ENCODE measurements around the gene SNRPA.
"Not testable (repeated sequence)": the region's sequence is repeated elsewhere in the genome, so short reads cannot be mapped to it uniquely, and the experiment has no call there.

SNRPA gene

DNA sequence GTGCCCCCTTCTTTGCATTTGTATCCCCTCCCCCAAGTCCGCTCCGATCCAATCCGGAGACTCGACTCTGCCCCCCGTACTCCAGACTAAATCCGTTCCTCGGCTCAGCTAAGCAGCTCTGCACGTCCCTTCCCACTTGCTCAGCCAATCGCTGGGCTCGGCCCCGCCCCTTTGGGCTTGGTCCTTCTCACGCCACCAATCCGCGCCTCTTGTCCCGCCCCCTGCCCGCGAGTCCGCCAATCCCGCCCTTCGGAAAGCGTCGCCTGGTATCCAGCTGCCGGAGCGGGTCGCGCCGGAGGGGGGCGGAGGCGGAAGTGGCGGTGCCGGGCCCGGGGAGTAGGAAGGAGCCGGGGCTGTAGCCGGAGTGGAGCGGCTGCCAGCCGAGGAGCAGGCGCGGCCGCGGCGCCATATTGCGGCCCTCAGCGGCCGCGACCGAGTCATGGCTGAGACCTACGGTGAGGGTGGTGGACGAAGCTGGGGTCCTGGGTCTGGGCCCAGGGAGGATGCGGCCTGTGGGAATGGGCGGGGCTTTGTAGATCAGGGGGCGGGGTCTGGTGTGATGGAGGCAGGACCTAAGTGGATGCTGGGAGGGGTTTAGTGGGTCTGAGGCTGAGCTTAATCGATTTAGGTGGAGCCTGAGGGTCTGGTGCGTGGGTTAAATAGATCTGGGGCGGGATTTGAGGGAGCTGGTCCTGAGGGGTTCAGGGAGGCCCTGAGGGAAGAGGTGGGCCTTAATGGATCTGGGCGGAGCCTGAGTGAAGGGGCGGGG lies 27.1 kb downstream of the SNRPA start, which contains the start of gene RAB4B:
TSS of gene RAB4B (plus strand) at position 311 of the 769 bp plus-strand sequence. CDS start at position 440, 129 bp downstream.
- FAIRE-seq: peak; percentile 95

DNA sequence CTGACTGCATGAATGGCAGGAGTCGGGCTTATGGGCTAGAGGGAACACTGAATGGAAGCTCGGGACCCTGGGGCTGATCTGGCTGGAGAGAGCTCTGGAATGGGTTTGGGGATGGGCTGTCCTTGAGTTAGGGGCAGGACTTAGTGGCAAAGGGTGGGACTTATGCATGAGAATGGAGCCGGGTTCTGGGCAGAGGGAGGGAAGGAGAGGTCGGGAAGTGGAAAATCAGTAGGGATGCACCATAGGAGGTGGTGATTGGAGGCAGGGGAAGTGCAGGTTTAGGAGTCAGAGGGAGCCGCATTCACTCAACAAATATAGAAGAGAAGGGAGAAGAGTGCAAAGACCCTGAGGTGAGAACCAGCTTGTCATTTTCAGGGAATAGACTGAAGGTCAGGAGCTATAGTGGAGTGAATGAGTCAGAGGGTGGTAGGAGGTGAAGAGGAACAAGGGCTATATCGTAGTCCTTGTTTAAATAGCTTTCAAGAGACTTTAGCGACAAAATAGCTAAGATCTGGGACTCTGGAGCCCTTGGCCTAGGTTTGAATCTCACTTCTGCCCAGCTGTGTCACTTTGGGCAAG lies 27.8 kb downstream of the SNRPA start:
- no peak for FAIRE-seq

DNA sequence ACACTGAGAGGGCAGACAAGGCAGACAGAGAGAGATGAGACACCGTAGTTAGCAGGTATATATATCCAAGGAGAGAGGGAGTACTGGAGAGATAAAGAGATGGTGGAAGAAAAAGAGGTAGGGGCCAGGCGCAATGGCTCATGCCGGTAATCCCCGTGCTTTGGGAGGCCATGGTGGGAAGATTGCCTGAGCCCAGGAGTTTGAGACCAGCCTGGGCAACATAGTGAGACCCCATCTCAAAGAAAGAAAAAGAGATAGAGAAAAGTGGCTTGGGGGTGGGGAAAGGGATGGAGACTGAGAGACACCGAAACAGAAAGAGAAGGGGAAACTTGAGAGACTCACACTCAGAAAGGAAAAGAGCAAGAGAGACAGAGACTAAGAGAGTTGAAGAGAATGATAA lies 29.6 kb downstream of the SNRPA start:
- no peak for FAIRE-seq

DNA sequence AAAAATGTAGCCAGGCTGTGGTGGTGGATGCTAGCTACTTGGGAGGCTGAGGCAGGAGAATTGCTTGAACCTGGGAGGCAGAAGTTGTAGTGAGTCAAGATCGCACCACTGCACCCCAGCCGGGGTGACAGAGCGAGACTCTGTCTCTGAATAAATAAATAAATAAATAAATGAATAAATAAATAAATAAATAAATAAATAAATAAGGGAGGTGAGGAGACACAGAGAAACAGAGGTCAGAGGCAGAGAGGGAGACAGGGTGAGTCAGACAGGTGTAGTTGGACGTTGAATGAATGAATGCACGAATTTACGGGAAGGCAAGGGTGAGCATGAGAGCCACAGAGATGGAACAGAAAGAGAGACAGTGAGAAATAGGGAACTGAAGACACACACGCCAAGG lies 30.1 kb downstream of the SNRPA start:
- no peak for FAIRE-seq

DNA sequence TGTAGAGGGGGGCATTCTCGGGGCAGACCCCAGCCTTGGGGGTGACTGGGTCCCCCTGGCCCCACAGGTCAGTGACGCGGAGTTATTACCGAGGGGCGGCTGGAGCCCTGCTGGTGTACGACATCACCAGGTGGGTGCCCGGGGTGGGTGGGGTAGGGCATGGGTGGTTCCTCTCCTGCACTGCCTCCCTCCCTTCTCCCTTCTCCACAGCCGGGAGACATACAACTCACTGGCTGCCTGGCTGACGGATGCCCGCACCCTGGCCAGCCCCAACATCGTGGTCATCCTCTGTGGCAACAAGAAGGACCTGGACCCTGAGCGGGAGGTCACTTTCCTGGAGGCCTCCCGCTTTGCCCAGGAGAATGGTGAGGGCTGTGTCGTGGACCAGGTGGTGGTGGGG lies 32.7 kb downstream of the SNRPA start:
- no peak for FAIRE-seq

DNA sequence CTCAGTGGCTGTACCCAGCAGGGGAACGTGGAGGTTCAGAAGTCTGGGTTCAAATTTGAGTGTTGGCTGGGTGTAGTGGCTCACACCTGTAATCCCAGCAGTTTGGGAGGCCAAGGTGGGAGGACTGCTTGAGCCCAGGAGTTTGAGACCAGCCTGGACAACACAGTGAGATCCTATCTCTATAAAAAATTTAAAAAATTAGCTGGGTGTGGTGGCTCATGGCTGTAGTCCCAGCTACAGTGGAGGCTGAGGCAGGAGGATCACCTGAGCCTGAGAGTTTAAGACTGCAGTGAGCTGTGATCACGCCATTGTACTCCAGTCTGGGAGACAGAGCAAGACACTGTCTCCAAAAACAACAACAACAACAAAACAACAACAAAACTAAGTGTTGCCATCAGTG lies 33.1 kb downstream of the SNRPA start:
- not testable (repeated sequence) for FAIRE-seq

DNA sequence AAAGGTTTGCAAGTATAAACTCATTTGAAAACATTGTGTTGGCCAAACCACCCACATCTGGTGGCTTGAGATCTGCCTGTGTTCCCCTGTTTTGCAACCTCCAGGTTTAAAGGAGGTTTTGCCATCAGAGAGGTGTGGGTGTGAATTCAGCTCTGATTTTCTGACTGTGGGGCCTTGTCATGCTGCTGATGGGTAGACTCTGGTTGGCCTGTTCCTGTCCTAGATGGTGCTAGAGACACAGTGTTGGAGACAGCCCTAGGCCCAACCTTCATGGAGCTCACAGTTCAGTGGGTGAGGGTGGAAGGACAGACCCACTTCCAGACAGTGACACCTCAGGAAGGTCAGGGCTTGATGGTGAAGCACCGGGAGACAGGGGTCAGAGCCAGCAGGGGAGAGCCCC lies 34.5 kb downstream of the SNRPA start:
- no peak for FAIRE-seq

DNA sequence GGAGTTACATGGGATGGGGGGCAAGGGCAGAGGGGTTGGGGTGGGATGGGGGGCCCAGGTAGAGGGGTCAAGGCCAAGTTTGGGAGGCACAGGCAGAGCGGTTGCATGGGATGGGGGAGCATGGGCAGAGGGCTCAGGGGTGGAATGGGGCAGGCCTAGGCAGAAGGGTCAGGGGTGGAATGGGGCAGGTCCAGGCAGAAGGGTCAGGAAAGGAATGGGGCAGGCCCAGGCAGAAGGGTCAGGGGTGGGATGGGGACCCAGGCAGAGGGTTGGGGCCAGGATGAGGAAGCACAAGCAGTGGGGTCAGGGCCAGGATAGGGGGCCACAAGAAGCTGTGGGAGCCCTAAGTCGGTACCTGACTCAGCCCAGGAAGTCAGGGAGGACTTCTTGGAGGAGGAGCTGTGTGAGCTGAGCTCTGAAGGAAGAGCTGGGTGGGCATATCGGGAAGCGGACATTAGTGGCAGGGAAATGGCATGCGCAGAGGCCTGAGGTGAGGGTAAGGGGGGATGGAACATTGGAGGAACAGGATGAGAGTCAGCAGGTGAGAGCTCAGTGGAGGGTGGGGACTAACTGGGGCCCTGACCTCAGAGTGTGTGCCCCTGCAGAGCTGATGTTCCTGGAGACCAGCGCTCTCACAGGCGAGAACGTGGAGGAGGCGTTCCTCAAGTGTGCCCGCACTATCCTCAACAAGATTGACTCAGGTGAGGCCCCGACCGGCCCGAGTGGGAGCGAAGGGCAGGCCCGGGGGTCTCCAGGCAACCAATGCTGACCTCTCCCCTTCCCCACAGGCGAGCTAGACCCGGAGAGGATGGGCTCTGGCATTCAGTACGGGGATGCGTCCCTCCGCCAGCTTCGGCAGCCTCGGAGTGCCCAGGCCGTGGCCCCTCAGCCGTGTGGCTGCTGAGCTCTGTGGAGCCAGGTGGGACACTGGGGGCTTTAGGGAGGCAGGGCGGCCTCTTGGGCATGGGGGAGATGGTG lies 35.3 kb downstream of the SNRPA start:
- FAIRE-seq: no peak

DNA sequence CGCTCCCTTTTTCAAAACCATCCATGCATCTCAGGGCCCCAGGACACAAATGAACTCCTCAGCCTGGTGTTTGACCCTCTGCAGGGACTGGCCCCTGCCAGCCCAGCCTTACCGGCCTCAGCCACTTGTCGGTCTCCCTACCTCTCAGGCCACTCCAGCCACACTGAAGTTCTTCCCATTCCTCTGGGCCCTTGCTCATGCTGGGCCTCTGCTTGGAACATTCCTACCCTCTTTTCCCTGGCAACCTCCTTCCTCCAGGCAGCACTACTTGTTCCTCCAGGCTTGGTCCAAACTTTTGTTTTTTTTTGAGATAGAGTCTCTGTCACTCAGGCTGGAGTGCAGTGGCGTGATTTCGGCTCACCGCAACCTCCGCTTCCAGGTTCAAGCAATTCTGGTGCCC lies 40.3 kb downstream of the SNRPA start:
- no peak for FAIRE-seq

DNA sequence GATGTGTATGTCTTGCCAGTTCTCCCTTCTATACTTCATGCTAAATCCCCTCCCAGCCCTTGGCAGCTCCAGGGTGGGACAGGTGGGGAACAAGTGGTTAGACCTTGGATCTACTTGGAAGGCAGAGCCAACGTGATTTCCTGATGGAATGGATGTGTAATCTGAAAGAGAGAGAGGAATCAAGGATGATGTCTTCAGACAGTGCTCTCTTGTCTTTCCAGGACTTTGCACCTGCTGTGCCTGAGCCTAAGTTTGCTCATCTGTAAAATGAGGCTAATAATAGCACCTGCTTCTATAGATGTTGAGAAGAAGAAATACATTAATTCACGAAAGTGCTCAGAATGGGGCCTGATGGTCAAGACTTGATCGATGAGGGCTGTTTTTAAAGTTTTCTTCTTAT lies 41.0 kb downstream of the SNRPA start:
- FAIRE-seq: no peak

DNA sequence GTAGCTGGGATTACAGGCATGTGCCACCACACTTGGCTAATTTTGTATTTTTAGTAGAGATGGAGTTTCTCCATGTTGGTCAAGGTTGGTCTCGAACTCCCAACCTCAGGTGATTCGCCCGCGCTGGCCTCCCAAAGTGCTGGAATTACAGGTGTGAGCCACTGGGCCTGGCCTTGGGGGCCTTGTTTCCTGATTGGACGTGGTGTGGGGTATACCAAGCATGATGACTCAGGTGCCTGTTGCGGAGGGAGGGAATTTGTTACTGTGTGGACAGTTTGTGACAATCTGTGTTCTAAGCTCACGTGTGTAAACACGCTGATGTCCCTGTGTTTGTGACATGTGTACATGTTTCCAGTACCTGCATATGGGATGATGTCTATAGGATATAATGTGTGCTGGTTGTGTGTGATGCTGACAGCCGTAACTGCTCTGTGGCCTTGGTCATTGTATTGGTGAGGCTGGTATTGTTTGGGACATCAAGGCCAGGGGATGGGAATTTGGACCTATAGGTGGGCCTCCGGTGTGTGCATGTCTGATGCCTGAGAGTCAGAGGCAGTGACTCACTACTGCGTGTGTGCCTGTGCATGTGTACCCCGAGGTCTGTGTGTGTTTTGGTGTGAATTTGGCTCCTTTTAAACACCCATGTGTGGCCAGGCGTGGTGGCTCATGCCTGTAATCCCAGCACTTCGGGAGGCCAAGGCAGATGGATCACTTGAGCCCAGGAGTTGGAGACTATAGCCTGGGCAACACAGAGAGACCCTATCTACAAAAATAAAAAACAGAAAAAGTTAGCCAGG lies 46.4 kb downstream of the SNRPA start:
- FAIRE-seq: no peak

DNA sequence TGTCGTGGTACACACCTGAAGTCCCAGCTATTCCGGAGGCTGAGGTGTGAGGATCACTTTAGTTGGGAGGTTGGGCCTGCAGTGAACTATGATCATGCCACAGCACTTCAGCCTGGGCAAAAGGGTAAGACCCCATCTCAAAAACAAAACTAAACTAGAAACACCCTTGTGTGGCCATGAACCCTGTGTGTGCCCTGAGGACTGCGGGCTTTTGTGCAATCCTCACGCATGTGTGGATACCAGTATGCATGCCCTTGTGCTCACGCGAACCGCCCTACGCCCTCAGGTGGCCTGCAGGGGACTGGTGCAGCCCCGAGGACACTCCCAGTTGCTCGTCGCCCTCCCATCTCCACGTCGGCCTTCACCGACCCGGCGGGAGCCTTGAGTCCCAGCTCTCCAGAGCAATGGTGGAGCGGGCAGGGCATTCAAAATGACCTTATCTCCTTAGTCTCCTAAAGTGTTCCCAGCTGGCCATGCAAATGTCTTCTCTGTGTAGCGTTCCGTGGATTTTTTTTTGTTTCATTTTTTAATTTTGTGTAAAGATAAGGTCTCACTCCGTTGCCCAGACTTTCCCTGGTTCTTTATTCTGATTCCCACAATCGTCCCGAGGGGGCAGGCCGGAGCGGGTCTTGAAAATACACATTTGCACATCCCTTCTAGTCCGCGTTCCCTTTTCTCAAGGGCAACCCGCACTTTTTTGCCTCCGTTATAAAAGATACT lies 47.1 kb downstream of the SNRPA start:
- FAIRE-seq: no peak

DNA sequence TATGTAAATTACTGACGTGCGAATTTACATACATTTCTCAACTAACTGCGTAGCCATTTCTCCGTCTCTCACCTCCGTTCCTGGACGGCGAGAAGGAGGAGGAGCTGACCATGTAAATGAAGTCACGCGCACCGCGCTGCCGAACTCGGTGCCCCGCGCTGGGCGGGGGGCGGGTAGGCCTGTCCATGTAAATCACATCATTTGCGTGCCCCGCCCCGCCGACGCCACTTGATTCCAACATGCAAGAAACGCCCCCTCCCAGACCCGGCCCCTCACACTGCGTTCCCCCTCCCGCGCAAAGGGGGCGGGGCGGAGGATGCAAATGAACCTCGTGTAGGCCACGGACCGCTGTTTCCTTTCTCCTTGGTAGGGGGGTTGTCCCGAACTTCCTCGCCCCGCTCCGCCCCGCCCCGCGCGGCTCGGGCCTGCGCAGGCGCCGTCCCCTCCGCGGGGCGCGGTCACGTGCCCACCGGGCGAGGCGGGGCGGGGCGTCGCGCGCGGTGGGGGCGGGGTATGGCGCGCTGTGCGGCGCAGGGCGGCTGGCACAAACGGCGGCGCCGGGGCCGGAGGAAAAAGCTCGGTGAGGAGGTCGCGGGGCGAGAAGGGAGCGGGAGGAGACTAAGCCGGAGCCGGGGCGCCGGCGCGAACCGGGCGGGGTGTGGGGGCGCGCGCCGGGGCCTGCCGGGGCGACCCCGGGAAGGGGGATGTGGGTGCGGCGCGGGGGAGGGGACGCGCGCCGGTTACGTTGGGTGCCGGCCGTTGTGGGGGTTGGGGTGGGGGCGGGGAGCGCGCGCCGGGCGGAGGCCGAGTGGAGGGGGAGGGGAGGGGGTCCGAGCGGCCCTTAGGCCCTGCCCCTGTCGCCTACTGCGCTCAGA lies 47.9 kb downstream of the SNRPA start, which contains the start of gene EGLN2:
TSS of gene EGLN2 (plus strand) at position 509 of the 875 bp plus-strand sequence. CDS start 1,382 bp downstream, outside the sequence.
- FAIRE-seq: peak; percentile 94

DNA sequence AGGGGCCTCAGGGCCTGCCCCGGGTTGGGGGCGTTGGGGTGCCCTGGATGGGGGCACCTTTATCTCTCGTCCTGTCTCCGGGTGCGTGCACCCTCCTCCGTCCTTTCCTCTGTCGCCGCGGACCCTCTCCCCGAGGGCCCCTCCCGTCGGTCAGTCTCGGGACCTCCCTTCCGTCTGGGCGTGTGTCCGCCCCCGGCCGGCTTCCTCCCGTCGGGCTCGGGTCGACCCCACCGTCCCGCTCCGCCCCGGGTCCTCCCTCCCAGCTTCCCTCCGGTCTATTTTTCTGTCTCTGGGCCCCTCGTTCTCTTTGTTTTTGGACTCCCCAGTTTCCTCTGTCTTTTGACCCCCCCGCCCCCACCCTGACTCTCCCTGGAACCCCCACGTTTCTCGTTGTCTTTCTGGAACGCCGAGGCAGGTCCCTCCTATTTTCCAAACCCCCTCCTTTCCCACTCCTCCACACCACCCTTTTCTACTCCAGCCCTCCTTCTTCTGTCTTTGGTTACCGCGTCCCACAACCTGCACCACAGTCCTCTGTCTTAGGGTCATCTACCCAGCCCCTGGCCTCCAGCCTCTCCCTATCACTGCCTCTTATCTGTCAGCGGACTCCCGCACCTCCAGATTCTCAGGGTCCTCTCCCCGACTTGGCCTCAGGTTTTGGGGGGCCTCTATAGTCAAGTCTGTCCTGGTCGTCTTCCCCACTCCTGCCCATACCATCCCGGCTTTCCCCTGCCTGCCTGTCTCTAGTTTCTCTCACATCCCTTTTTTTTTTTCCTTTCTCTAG lies 48.7 kb downstream of the SNRPA start:
- no peak for FAIRE-seq

DNA sequence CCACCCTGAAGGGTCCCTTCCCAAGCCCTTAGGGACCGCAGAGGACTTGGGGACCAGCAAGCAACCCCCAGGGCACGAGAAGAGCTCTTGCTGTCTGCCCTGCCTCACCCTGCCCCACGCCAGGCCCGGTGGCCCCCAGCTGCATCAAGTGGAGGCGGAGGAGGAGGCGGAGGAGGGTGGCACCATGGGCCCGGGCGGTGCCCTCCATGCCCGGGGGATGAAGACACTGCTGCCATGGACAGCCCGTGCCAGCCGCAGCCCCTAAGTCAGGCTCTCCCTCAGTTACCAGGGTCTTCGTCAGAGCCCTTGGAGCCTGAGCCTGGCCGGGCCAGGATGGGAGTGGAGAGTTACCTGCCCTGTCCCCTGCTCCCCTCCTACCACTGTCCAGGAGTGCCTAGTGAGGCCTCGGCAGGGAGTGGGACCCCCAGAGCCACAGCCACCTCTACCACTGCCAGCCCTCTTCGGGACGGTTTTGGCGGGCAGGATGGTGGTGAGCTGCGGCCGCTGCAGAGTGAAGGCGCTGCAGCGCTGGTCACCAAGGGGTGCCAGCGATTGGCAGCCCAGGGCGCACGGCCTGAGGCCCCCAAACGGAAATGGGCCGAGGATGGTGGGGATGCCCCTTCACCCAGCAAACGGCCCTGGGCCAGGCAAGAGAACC lies 49.5 kb downstream of the SNRPA start:
- no peak for FAIRE-seq

DNA sequence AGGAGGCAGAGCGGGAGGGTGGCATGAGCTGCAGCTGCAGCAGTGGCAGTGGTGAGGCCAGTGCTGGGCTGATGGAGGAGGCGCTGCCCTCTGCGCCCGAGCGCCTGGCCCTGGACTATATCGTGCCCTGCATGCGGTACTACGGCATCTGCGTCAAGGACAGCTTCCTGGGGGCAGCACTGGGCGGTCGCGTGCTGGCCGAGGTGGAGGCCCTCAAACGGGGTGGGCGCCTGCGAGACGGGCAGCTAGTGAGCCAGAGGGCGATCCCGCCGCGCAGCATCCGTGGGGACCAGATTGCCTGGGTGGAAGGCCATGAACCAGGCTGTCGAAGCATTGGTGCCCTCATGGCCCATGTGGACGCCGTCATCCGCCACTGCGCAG lies 50.0 kb downstream of the SNRPA start:
- no peak for FAIRE-seq

DNA sequence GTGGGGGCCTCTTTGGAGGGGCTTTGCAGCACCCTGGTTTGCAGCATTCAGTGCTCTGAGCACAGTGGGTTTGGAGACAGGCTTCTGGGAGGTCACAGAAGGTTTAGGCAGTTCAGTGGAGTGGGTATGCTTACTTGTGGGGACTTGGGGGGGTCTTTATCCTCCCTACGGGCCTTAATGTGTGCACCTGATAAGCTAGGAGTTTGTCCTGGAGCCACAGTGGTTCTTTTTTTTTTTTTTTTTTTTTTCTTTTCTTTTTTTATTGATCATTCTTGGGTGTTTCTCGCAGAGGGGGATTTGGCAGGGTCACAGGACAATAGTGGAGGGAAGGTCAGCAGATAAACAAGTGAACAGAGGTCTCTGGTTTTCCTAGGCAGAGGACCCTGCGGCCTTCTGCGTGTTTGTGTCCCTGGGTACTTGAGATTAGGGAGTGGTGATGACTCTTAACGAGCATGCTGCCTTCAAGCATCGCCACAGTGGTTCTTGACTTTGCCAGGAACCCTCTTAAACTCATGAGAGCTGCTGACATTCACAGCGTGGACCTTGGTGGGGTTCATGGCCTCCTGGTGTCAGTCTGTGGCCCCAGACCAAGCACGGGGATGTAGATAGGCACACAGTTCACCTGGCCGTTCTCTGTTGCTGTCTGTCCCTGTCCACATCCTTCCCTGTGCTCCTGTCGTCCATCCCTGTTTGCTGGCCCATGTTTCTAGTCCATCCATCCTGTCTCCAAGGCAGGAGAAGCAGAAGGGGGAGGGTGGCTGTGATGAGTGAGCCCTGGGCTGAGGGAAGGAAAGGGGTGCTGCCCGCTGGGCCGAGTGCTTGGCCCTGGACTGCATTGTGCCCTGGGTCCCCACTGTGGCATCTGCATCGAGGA lies 50.7 kb downstream of the SNRPA start:
- no peak for FAIRE-seq
